Measurements from ENCODE around the gene SLC29A2. TPM values are rescaled to one million over a fixed set of nuclear protein-coding genes. Genes with fewer than 3 reads are reported as not detected.

The SLC29A2 gene
- total and polyA plus RNA-seq, 2 of the 8 experiments (the other 6 are each of a cell fraction or from before 2014, with no cell fraction given) = 29.3 to 31.6 TPM

- TF ChIP-seq CHD7 (IDR thresholded peaks at IDR 0.05; ENCODE audit: insufficient replicate concordance, low read length) (no peak), RNF2 (IDR thresholded peaks at IDR 0.05; ENCODE audit: borderline replicate concordance, low read depth, low read length, missing control alignments, poor library complexity, severe bottlenecking) (no peak), EGR1 (IDR thresholded peaks at IDR 0.05; ENCODE audit: borderline replicate concordance, low read depth, low read length) (no peak), RAD21 (IDR thresholded peaks at IDR 0.05 in 1 of 2, conservative IDR thresholded peaks at IDR 0.05 in 1 of 2; ENCODE audit: low read depth in 2 of 2, low read length in 2 of 2) (0 out of 4 replicates have a peak, but pooled peaks of 1 of the 2 experiments have one; percentile 11)
Measured at GRCh38 chr11:66330931-66331330, 40.6 kb downstream of the SLC29A2 start (continued).
